Bronchial epithelial cell (primary cell): Measurements from ENCODE around the gene C1orf21. TPM values are rescaled to one million over a fixed set of nuclear protein-coding genes. Genes with fewer than 3 reads are reported as not detected.

Experiments used
- DNase-seq: peaks from one replicate; pipeline ENCODE4 v3.0.0-alpha.2; 2010; ENCODE audit warnings: low read depth
- FAIRE-seq: peaks from 2 replicates; lab custom pipeline; 2011; peaks lifted over from hg19 to GRCh38; lab: Jason Lieb, UNC
- H3K27me3 ChIP-seq: 2 replicates; pipeline ENCODE4 v1.5.1; 2011; ENCODE audit warnings: low read length; ENCODE audit not compliant: control insufficient read depth, insufficient read depth
- H3K36me3 ChIP-seq: 2 replicates; pipeline ENCODE4 v1.5.1; 2011; ENCODE audit warnings: low read length; ENCODE audit not compliant: control insufficient read depth, insufficient read depth
- H3K4me3 ChIP-seq: 2 replicates; pipeline ENCODE4 v1.5.1; 2011; ENCODE audit warnings: mild to moderate bottlenecking, low read depth, low read length, control low read depth
- total RNA-seq: library from RNA; depleted of rRNA; stranded (reverse); fragments of >200 nt; gene quantifications from 2 replicates; pipeline ENCODE4 v1.2.1, GENCODE V29; 2014
- TF ChIP-seq, protein P1 (sequence below): IDR thresholded peaks from 2 replicates; pipeline ENCODE4 v1.5.1; 2011; ENCODE audit warnings: mild to moderate bottlenecking, moderate library complexity, low read length, control low read depth, inconsistent platforms; ENCODE audit not compliant: insufficient read depth, severe bottlenecking

The C1orf21 gene
- total RNA-seq, 1 donor from 2014 or later: 10.3 TPM

DNA sequence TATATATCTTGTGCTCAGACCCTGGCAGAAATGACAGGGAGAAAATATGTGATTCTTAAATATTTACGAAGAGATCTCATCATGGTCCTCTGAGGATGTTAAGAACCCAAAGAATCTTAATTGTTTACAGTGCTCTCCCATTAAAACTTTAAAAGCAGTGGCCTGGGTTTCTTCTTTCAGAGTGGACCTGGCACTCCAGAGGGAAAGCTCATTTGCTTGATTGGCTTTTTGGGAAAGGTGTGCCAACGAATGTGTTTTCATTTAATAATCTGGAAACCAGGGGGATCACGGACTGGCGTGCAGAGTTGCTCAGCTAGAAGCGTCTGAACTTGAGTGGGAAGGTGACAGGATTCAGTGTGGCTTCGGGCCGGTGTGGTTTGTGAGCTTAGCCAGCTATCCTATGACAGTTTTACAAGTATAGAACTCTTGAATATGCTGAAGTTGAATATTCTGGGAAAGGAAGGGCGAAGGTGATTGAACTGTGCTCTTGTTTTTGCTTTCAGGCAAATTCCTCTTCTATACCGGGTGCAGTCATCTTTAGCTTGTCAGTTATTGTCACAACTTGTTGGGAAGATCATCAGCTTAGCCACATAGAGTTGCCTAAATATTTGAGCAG is 154.8 kb downstream of the C1orf21 start:
- FAIRE-seq (no peak), DNase-seq (peak; percentile 8)
- TF ChIP-seq, protein P1, sequence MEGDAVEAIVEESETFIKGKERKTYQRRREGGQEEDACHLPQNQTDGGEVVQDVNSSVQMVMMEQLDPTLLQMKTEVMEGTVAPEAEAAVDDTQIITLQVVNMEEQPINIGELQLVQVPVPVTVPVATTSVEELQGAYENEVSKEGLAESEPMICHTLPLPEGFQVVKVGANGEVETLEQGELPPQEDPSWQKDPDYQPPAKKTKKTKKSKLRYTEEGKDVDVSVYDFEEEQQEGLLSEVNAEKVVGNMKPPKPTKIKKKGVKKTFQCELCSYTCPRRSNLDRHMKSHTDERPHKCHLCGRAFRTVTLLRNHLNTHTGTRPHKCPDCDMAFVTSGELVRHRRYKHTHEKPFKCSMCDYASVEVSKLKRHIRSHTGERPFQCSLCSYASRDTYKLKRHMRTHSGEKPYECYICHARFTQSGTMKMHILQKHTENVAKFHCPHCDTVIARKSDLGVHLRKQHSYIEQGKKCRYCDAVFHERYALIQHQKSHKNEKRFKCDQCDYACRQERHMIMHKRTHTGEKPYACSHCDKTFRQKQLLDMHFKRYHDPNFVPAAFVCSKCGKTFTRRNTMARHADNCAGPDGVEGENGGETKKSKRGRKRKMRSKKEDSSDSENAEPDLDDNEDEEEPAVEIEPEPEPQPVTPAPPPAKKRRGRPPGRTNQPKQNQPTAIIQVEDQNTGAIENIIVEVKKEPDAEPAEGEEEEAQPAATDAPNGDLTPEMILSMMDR: no peak
- Histone ChIP-seq H3K36me3 (no peaks in the 10 kb centered on the region), H3K27me3 (no peaks in the 10 kb centered on the region), H3K4me3 (no peak overlapping the region)

DNA sequence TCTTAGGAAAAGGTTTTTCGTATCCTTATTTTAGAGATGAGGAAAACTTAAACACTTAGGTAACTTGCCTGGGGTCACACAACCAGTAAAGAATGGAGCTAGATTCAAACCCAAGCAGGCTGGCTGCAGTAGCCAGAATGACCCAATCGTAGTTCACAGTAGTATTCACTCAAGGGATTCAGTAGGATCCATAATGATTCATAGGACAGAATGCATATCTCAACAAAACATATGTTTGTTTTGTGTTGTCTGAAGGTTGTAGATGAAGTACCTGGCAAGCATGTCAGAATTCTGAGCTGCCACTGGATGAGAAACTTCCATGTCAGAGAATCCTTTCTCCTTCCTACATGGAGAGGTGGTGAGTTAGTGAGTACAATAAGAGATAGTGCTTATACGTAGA is 155.5 kb downstream of the C1orf21 start:
- H3K4me3 ChIP-seq: no peak overlapping the region
- DNase-seq (peak; percentile 53), FAIRE-seq (no peak)
- H3K27me3 ChIP-seq: no peaks in the 10 kb centered on the region
- no peaks in the 10 kb centered on the region for H3K36me3 ChIP-seq
- TF ChIP-seq, protein P1: no peak

DNA sequence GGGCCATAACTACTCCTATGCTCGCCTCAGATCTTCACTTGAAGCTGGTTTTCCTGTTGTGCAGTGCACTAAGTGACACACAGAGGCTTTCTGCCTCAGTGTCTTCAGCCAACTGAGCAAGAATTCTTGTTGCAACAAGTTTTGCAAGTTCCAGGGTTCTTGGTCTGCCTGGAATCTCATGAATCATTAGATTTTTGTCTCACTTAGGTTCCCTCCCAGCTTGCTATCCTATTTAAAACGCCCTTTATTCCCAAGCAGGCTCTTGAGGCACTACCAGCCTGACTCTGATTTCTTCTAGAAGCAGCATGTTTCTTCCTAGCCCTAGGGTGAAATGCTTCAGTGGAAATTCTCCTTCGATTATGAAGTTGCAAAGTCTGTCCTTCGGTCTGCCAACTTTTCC is 158.8 kb downstream of the C1orf21 start:
- H3K36me3 ChIP-seq: no peaks in the 10 kb centered on the region
- TF ChIP-seq, protein P1: no peak
- FAIRE-seq (peak; percentile 13), DNase-seq (peak; percentile 99)
- H3K27me3 ChIP-seq: no peaks in the 10 kb centered on the region
- H3K4me3 ChIP-seq: no peak overlapping the region

DNA sequence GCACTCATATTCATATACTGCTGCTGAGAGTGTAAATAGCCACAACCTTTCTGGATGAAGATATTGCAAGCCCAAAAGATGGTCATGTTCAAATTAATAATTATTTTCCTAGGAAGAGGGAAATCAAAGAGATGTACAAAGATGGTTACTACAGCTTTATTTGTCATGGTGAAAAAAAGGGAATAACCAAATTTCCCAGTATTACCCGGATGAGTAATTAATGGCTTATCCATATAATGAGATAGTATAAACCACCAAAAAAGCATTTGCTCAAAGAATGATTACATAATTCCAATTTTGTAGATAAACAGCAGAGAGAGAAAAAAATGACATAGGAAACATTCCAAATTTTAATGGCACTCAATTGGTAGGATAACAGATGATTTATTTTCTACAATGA is 165.6 kb downstream of the C1orf21 start:
- H3K4me3 ChIP-seq: no peak overlapping the region
- TF ChIP-seq, protein P1: no peak
- no peaks in the 10 kb centered on the region for H3K27me3 ChIP-seq
- DNase-seq (no peak), FAIRE-seq (no peak)
- H3K36me3 ChIP-seq: no peaks in the 10 kb centered on the region

DNA sequence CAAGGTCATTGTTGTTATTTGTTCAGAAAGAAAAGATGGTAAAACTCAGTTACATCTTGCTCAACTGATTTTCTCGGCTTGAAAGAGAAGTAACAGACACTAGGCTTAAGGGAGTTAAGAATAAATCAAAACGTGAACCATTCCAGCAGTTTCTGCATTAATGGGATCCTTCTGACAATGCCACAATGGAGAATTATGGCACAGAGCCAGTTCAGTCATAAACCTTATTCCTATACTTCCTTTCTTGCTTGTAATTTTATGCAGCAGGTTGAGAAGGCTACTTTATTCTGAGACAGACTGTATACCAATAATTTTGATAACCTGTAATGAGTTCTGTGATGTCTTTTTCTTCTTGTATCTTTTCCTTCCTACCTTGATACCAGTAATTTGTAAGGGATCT is 167.0 kb downstream of the C1orf21 start:
- no peak for DNase-seq
- TF ChIP-seq, protein P1: no peak
- no peak for FAIRE-seq
- H3K36me3 ChIP-seq: no peaks in the 10 kb centered on the region
- no peaks in the 10 kb centered on the region for H3K27me3 ChIP-seq
- H3K4me3 ChIP-seq: no peak overlapping the region
